ENCODE data around the gene RASGRP1.
A peak's percentile ranks its signal among the peaks of the same experiment; 100 is the strongest.
"Not testable (repeated sequence)": the region's sequence is repeated elsewhere in the genome, so short reads cannot be mapped to it uniquely, and the experiment has no call there.

RASGRP1 gene

DNA sequence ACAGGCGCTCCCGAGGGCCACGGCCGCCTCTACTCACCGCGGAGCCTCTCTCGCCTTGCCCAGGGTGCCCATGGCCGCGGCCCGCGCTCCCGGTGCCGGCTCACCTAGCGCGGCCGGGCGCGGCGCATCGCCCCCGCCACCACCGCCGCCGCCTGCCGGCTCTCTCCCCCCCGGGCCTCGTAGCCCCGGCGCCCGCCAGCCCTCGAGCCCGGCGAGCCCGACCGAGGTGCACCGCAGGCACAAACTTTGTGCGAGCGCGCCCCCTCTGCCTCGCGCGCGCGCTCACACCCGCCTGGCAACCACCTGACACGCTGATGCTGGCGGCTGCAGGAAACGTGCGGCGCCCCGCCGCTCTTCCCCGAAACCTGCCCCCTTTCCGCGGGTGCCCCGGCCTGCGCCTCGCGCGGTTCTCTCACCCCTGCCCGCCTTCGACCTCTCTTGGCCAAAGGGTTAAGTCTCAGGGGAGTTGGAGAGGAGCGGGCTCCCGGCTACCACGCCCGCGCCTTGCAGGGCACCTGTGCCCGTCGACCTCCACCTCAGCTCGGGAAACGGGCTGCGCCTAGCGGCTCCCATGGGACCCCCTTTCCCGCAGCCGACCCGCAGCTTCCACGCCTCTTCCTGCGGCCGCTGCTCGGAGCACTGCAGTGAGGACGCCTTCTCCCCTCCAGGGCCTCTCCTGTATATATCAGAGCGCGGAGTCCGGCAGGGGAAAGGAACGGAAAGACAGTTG, at the start of gene RASGRP1:
RASGRP1 (minus strand) TSS at position 258 of the 730 bp plus-strand sequence; CDS start at position 72, 186 bp downstream.
- peak; percentile 83 for DNase-seq

DNA sequence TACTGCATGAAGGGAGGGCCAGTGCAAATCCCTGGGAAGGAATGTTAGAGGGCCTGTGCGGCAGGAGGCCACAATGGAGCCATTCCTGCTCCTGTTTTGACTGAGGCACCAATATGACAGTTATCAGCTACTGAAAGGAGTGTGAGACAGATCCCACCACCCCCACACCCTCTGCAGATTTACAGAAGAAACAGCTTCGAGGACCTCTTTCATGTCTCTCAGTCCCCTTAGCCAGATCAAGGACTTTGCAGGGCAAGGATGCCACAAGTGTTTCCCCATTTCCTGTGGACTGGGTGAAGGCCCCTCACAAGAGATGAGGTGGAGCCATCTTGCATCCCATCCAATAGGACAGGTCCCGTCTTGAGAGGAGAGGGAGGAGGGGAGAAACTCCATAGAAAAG, 48.5 kb upstream of the RASGRP1 start:
- no peak for DNase-seq

DNA sequence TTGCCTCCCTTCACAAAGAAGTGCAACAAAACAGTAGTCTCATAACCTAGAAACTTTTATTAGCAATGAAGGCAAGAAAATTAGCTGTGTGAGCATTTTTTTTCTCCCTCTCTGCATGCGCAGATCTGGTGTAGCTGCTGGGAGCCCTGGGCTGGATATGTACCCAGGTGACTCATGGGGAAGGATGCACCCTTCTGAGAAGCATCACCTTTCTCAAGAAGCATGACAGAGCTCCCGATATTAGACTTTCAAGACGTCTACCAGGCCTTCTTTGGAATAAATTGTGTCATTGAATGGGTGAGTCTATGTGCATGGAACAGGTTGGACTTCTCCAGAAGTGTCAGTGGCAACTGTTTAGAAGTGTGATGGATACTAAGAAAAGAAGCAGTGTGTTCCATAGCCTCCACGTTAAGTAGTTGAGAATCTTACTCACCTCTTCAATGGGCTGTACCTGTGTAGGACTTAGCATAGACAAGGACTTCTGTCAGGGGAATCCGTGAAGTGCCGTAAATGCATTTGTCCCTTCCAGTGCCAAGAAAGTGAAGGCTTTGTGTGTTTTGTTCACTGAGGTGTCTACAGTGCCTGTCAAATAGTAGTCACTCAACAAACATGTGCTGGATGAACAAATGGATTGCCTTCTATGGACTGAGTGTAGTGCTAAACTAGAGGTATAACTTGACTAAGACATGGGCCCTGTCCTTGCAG, 47.7 kb upstream of the RASGRP1 start:
- peak; percentile 73 for DNase-seq

- DNase-seq = peak; percentile 61
Measured at GRCh38 chr15:38611228-38611627, 46.6 kb upstream of the RASGRP1 start.

DNA sequence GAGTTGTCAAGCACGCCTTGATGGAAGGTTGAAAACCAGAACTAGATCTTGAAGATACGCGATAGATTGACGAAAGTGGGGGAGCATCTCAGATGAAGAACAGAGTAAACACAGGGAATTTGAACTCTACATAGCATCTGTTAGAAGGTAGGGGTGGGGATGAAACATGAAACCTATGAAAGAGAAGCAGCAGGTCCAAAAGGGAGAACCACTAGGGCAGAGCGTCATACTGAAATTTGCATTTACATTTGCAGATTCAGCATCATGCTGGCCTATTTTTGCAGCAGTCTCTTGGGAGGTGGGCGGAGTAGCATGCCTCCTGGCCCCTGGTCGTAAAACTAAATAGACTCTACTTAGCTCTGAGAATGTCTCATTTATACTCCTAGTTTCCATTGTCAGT, 46.1 kb upstream of the RASGRP1 start:
- peak; percentile 62 for DNase-seq

- DNase-seq = no peak
Measured at GRCh38 chr15:38609097-38609738, 44.6 kb upstream of the RASGRP1 start.

DNA sequence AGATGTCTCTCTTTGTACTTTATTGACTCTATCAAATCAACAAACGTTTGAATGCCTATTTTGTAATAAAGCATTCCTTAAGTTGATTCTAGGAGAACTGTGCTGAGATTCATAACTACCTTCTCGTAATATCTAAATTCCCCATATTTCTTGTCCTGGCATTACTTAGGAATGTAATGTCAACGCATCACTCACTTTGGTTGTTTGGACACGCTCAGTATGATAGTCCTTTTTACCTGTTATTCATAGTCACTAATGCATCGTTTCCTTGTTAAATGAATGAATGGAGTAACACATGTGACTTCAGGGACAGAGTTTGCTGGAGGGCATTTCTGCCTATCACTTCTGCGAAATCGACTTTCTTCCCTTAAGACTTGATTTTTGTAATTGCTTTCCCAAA, 44.1 kb upstream of the RASGRP1 start:
- no peak for DNase-seq

DNA sequence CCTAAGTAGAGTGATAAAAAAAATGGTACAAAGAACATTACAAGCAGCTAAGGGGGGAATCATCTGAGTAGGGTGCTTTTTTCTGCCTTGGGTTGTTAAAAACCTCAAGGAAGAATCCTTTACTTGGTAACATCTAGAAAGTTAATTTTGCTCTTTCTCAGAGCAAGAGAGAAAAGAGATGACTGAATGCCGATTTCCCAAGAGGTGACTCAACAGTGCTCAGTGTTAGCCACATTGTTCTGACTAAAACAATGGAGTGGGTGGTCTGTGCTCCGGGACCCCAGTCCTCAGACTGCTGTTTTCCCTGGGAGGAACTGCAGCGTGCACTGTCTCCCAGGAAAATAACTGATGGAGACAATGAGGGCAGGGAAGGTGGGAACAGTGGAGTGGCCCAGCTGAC, 41.1 kb upstream of the RASGRP1 start:
- DNase-seq = peak; percentile 15

DNA sequence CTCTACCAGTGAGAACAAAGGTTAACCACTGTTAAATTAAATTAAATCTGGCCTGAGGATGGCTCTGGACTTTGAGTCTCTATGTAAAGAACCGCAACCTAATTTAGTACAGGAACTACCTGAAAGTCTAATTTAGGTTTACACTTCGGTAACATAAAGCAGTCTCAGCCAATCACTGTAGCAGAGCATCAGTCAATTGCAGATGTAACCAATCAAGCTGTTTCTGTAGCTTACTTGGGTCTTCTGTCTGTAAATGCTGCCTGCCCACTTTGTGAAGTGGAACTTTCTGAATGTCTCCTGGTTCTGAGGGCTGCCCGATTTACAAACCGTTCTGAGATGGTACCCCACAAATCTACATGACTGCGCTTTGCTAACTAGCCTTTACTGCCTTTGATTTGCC, 39.1 kb upstream of the RASGRP1 start:
- DNase-seq = no peak

DNA sequence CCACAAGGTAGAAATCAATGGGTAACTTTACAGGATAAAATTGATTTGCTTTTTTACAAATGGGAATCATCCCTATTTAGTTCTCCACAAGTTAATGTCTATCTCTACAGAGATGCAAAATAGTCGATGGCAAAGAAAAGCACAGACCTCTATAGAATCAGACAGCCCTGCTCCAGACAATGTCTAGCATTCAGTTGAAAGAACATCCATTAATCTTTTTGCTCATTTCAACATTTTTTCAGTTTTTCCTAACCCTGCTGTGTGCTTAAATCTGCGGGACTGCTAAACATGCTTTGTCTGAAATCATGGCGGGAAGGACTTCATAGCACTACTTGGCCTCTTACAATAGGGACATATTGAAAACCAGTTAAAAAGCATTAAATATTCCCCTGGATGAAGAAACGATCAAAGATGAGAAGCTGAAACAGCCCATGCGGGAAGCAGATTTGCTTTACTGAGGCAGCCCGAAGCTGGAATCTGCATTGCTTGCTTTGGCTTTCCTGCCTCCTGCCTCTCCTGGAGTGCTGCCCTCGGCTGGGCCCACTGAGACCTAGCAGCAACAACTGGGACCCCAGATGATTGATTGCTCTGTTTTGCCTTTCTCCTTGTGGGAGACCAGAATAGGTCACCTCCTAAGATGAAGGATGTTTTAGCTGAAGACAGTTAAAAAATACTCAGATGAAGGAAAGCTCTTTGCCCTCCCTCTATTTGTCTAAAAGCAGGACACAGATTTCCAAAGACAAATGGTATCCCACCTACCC, 38.5 kb upstream of the RASGRP1 start:
- DNase-seq = no peak

- no peak for DNase-seq
Measured at GRCh38 chr15:38600236-38600635, 35.6 kb upstream of the RASGRP1 start.

DNA sequence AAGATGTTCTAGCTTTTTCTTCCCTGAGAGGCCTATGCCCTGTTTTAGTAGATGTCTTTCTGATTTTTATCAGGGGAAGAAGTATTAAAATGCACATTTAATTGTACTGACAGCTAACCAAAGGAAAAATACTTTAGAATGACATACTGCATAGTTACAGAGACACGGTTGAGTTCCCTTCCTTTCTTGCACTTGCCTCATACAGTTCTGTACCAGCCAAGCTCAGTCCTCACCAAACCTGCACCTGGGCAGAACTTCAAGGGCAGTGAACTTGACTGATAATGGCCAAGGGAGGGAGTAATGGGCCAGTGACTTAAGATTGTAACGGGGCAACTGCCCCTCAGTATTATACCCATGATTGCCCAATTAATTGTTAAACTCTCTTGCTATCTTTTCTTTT, 34.1 kb upstream of the RASGRP1 start:
- DNase-seq = no peak

DNA sequence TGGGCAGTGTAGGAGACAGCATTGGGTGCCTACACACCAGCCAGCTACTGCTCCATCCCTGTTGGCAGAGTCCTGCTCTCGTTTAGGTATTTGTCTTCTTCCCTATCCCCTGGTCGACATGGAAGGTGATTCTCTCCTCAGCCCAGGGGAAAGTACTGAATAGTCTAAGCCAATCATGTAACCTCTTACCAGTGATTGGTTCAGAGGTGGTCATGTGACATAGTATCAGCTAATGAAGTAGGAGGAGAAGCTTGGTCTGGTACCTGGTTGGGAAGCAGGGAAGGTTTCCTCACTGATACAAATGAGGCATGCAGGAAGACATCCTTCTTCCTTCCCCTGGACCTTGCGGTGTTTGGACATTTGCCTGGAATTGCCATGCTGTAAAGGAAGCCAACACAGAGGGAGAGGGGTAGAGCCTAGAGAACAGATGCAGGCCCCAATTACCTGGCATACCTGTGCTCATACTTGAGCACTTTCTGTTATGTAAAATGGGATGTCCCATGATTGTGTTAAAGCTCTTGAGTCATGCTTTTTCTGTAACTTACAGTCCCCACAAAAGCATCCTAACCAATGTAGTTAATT, 32.7 kb upstream of the RASGRP1 start:
- DNase-seq = no peak

DNA sequence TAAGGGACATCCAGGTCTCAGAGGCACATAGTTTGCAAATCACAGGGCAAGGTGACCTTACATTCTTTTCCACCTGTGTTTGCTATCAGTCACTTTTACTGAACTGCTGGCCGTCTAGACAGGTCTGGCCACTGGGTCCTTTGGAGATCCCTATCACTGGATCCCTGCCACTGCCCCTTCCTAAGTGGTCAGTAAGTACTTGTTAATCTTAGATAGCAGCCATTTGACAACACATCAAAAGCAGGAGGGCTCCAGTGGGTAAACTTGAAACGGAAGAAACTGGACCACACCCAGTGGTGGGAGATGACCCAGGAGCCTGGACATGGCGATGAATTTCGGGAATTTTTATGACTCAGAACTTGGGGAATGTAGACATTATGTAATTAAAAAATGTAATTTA, 28.9 kb upstream of the RASGRP1 start:
- no peak for DNase-seq

DNA sequence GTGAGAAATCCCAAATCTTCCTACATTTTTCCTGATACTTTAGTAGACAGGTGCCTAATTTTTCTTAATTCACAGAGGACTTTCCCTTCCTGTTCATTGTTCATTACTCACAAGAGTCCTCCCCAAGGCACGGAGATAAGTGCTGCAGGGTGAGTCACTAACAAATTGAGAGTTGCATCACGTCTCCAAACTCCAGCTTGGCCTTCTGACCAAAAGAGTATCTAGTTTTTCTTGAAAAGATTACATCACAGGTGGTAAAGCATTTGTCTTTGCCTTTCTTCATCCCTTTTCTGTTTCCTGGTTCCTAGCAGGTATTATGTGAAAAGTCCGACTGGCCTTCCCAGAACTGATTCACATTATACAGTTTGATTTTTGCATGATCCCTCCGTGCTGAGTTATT, 24.9 kb upstream of the RASGRP1 start:
- no peak for DNase-seq

GRCh38 chr15:38588672-38589071, 24.1 kb upstream of the RASGRP1 start:
- DNase-seq = no peak

GRCh38 chr15:38587214-38587613, 22.6 kb upstream of the RASGRP1 start:
- DNase-seq = no peak

GRCh38 chr15:38586005-38586404, 21.4 kb upstream of the RASGRP1 start:
- DNase-seq = not testable (repeated sequence)

DNA sequence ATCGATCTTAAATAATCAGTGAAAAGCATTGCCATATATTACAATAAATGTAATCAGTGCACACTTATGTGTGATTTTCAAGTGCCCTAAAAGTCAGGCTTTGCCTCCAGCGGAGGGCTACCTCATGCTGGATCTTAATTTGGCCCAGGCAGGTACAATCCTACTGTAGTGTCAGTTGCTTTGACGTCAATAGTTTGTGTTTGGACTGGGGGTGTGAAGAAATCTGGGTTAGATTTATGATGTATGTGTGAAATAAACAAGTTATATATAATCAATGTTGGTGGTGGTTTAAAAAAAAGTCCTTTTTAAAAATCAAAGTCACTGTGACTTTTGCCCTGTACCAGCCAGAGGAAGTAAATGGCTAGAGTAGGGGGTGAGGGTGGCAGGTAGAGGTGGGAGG, 14.0 kb upstream of the RASGRP1 start:
- DNase-seq = no peak

- DNase-seq = no peak
Measured at GRCh38 chr15:38577424-38577987, 12.9 kb upstream of the RASGRP1 start.

DNA sequence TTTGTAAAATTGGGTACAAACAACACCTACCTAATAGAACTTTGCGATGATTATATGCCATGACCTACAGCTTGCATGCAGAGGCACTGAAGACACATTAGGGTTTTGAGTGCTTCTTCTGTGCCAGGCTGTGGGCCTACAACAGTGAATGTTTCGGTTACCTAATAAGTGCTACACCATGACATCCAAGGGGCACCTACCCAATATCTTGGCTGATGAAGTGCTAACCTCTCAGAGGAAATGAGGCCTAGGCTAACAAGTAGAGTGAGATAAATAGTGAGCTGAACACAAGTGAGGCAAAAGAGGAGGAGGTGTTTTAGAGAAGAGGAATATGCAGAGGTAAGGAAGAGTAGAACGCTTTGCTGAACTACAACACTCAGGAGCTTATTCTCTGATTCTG, 12.2 kb upstream of the RASGRP1 start:
- DNase-seq = no peak

DNA sequence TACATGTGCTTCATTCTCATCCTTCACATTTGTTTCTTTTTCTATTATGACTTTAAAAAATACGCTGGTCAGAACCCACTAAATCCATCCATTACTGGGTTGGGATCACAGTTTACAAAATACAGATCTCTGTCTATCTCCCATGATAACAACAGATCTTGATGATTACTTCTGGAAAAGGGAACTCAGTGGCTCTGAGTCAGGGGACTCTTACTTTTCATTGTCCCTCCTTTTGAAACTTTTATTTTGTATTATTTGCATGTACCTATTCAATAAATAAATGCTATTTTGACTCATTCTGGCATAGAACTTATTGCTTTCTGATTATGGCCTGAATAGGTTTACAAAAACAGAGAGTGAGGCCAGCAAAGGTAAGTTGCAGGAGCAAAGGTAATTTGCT, 11.6 kb upstream of the RASGRP1 start:
- no peak for DNase-seq

DNA sequence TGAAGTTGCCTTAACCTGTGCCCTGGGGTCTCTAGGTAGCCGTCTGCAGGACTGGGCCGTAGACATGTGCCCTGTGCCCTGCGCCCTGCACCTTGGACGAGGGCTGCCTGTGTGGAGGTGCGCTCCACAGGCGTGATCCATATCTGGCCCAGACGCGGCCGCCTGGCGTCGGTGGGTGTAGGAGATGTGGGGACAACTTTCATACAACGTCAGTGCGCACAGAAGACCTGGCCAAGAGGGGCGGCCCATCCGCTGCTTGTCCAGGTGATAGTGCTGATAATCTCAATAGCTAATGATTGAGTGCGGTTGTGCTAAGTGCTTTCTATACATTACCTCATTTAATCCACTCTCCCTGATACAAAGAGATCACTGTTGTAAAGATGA, 665 bp upstream of the RASGRP1 start:
- no peak for DNase-seq

Data from stimulated activated CD4-positive, alpha-beta T cell treated with anti-CD3 and anti-CD28 coated beads, Interleukin-4, amount 100 ng/mL, for 24 hours (primary cell).